Activated CD4-positive, alpha-beta T cell treated with anti-CD3 and anti-CD28 coated beads for 1 hour (primary cell): ENCODE results near the gene TSPAN31.
A peak's percentile ranks its signal among the peaks of the same experiment; 100 is the strongest.

ENCODE experiments used
- DNase-seq: peaks from one replicate; pipeline ENCODE4 v3.0.0-alpha.2; 2020

TSPAN31 gene

GRCh38 chr12:57736741-57737466, 7.9 kb upstream of the TSPAN31 start:
- no peak for DNase-seq

GRCh38 chr12:57737467-57738460, 7.1 kb upstream of the TSPAN31 start:
- DNase-seq, result no peak

GRCh38 chr12:57738661-57739237, 6.1 kb upstream of the TSPAN31 start, which contains the start of gene AGAP2:
Gene AGAP2 (minus strand): TSS chr12:57738742. CDS start chr12:57738246, 496 bp downstream.
- DNase-seq, result no peak

- no peak for DNase-seq
Measured at GRCh38 chr12:57739387-57739786, 5.5 kb upstream of the TSPAN31 start.

- no peak for DNase-seq
Measured at GRCh38 chr12:57739914-57740538, 4.8 kb upstream of the TSPAN31 start.

- DNase-seq, result peak; percentile 64
Measured at GRCh38 chr12:57740656-57741412, 4.0 kb upstream of the TSPAN31 start.

- DNase-seq, result no peak
Measured at GRCh38 chr12:57741413-57741789, 3.4 kb upstream of the TSPAN31 start.

GRCh38 chr12:57741844-57742738, 2.7 kb upstream of the TSPAN31 start:
- peak; percentile 63 for DNase-seq

GRCh38 chr12:57743769-57744168, 1.1 kb upstream of the TSPAN31 start:
- DNase-seq, result no peak

GRCh38 chr12:57744194-57744776, 554 bp upstream of the TSPAN31 start:
- peak; percentile 58 for DNase-seq

GRCh38 chr12:57745485-57745881, 644 bp downstream of the TSPAN31 start:
- no peak for DNase-seq

- DNase-seq, result no peak
Measured at GRCh38 chr12:57746025-57746424, 1.2 kb downstream of the TSPAN31 start.

GRCh38 chr12:57749061-57749460, 4.2 kb downstream of the TSPAN31 start:
- DNase-seq, result no peak

GRCh38 chr12:57750561-57751431, 6.0 kb downstream of the TSPAN31 start:
- no peak for DNase-seq

GRCh38 chr12:57751432-57751787, 6.6 kb downstream of the TSPAN31 start:
- DNase-seq, result no peak

- peak; percentile 96 for DNase-seq
Measured at GRCh38 chr12:57751788-57752667, 7.2 kb downstream of the TSPAN31 start, which contains the start of gene CDK4. Gene CDK4 (minus strand): TSS chr12:57752310. CDS start chr12:57751717, 593 bp downstream.

GRCh38 chr12:57752668-57753000, 7.8 kb downstream of the TSPAN31 start:
- no peak for DNase-seq

- DNase-seq, result no peak
Measured at GRCh38 chr12:57753756-57754337, 9.0 kb downstream of the TSPAN31 start.
